ENCODE measurements around the gene MYO9A.

The MYO9A gene, protein sequence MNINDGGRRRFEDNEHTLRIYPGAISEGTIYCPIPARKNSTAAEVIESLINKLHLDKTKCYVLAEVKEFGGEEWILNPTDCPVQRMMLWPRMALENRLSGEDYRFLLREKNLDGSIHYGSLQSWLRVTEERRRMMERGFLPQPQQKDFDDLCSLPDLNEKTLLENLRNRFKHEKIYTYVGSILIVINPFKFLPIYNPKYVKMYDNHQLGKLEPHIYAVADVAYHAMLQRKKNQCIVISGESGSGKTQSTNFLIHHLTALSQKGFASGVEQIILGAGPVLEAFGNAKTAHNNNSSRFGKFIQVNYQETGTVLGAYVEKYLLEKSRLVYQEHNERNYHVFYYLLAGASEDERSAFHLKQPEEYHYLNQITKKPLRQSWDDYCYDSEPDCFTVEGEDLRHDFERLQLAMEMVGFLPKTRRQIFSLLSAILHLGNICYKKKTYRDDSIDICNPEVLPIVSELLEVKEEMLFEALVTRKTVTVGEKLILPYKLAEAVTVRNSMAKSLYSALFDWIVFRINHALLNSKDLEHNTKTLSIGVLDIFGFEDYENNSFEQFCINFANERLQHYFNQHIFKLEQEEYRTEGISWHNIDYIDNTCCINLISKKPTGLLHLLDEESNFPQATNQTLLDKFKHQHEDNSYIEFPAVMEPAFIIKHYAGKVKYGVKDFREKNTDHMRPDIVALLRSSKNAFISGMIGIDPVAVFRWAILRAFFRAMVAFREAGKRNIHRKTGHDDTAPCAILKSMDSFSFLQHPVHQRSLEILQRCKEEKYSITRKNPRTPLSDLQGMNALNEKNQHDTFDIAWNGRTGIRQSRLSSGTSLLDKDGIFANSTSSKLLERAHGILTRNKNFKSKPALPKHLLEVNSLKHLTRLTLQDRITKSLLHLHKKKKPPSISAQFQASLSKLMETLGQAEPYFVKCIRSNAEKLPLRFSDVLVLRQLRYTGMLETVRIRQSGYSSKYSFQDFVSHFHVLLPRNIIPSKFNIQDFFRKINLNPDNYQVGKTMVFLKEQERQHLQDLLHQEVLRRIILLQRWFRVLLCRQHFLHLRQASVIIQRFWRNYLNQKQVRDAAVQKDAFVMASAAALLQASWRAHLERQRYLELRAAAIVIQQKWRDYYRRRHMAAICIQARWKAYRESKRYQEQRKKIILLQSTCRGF (N-terminal part only)

DNA sequence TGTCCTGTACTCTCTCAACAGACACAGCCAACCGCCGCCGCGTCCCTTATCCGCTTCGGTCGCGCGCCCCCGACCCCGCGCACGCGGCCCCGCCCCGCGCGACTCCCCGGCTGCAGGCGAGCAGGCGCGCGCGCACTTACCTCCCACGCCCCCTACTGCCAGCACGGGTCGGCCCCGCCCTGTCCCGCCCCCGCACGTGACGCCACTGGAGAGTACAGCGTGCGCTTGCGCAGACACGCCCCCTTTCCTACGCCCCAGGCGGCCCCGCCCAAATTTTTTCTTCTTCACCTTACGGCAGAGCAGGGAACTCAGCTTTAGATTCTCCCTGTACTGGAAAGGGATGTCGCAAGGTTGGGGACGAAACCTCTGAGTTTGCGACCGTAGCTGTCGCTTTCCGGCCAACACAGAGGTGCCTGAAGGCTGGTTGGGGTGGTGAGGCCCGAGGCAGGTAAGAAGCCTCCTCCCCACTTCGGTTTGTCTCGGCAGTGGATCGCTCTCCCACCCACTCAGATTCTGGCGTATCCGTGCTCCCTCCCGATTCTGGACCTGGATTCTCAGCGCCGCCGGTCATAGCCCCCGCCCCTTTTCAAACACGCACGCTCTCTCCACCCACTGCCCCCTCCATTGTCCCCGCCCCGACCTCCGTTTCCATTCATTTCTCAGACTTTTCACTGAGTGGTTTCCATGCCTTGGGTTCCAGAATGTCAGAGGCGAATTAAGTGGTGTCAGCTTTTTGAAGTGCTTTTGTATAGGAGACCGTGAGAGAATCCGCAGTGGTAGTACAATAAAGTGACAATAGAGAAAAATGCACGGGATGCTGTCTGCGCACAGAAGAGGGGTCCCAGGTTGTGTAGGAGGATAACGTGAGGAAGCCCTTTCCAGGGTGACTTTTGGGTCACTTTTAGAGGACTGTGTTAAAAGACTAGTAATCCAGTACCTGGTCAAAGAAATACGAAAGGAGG, at the start of gene MYO9A, which contains the start of gene SENP8:
MYO9A (minus strand) TSS at position 134 of the 962 bp plus-strand sequence. CDS start 71,587 bp downstream, outside the sequence.
SENP8 (plus strand) TSS at position 387 of the 962 bp plus-strand sequence. CDS start 21,221 bp downstream, outside the sequence.
- DNase-seq (ENCODE audit: low spot score), result peak; percentile 94
- H3K9me3 Mint-ChIP-seq, result no peaks in the 10 kb centered on the region
- H3K27me3 Mint-ChIP-seq (ENCODE audit: low read depth), result peaks cover 15% of the 10 kb centered on the region
- H3K4me1 Mint-ChIP-seq (ENCODE audit: low read depth), result peaks cover 24% of the 10 kb centered on the region
- peak within 1 kb of the TSS; percentile 97 for H3K4me3 Mint-ChIP-seq
- no peaks in the 10 kb centered on the region for H3K36me3 Mint-ChIP-seq (ENCODE audit: low read depth)
- peak within 1 kb of the TSS; percentile 99 for H3K27ac Mint-ChIP-seq

DNA sequence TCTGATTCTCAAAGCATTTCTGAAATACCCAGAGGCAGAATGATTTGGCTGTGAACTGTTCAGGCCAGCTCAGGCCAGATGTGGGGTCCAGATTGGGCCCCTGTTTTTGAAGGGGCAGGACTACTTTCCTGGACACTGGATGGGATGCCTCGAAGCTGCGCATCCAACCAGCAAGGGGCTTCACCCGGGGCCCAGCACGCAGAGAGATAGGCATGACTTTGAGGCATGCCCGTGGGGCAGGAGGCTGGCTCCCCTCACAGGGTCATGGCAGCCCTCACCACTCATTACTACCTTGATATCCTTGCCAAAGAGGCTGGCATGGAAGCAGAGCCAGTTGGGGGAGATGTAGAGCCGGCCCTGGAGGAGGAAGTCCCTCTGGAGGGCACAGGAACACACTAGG, 49.5 kb upstream of the MYO9A start:
- Mint-ChIP-seq H3K36me3 (ENCODE audit: low read depth) (no peaks in the 10 kb centered on the region), H3K4me3 (no peak overlapping the region), H3K27ac (no peak overlapping the region), H3K4me1 (ENCODE audit: low read depth) (peaks cover 17% of the 10 kb centered on the region), H3K9me3 (no peaks in the 10 kb centered on the region), H3K27me3 (ENCODE audit: low read depth) (peaks cover 6% of the 10 kb centered on the region)
- DNase-seq (ENCODE audit: low spot score), result no peak

DNA sequence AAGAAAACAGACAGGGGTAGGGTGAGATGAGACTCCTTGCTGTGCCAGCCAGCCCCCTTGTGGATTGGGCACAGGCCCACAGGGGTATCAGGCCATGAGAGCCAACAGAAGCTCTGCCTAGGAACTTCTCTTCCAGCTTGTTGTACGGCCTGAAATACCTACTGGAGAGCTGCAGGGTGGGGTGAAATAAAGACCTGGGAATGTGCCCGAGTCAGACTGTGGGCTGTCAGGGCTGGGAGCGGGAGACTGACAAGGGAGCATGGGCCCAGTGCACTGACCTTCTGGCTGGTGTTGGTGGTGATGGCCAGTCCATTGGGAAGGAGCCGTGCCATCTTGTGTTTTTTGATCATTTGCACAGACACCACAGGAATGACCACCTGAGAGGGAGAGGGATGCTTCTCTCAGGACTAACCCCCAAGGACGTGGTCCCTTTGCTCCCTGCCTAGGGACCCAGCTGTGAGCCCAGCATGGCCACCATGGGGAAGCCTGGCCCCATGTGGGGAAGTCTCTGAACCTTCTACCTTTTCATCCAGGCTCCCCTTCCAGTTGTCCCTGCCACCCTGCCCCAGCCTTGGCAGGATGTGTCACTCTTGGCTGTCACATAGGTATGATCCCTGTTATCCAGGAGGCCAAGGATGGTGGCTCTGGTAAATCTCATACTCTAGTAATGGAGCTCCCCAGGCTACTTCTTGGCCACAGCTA, 48.9 kb upstream of the MYO9A start:
- Mint-ChIP-seq H3K9me3 (no peaks in the 10 kb centered on the region), H3K27me3 (ENCODE audit: low read depth) (peaks cover 6% of the 10 kb centered on the region), H3K4me1 (ENCODE audit: low read depth) (peaks cover 17% of the 10 kb centered on the region), H3K36me3 (ENCODE audit: low read depth) (no peaks in the 10 kb centered on the region), H3K27ac (no peak overlapping the region), H3K4me3 (no peak overlapping the region)
- no peak for DNase-seq (ENCODE audit: low spot score)

DNA sequence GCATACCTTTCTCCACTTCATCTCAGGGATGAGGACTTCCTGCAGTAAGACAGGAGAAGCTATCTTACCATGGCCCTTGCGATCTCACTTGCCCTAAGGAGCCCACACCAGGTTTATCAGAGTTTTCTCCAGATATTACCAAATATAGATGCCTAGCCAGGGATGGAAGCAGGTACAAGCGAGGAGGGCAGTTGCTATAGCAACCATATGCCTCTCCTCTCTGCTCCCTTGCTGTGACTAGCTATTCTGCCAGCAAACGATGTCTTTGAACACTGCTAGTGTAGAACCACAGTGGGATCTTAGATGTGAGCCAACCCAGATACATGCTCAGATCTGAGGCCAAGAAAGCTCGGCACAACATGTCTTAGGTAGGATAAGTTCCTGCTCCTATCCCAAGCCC, 45.8 kb upstream of the MYO9A start:
- Mint-ChIP-seq H3K36me3 (ENCODE audit: low read depth) (no peaks in the 10 kb centered on the region), H3K4me3 (no peak overlapping the region), H3K4me1 (ENCODE audit: low read depth) (peaks cover 10% of the 10 kb centered on the region), H3K27ac (no peak overlapping the region), H3K9me3 (no peaks in the 10 kb centered on the region), H3K27me3 (ENCODE audit: low read depth) (peaks cover 6% of the 10 kb centered on the region)
- no peak for DNase-seq (ENCODE audit: low spot score)

DNA sequence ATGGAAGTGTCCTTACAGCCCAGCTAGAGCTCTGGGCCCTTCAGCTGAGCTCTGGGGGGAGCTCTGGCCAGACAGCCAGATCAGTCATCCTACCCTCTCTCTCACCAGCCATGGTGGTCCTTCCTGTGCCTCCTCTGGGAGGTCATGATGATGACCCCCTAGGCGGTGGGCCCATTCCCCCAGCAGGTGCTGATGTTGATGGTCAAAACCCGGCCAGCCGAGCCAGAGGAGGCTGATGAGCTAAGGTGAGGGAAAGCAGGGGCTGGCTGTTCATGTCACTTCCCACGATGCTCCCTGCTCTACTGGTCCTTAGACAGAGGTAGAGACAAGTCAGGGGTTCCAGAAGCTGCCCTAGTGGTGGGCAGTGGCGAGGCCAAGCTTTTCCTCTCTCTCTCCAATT, 44.6 kb upstream of the MYO9A start:
- DNase-seq (ENCODE audit: low spot score), result no peak
- Mint-ChIP-seq H3K27ac (no peak overlapping the region), H3K4me1 (ENCODE audit: low read depth) (no peaks in the 10 kb centered on the region), H3K4me3 (no peak overlapping the region), H3K36me3 (ENCODE audit: low read depth) (no peaks in the 10 kb centered on the region), H3K9me3 (no peaks in the 10 kb centered on the region), H3K27me3 (ENCODE audit: low read depth) (peaks cover 6% of the 10 kb centered on the region)

DNA sequence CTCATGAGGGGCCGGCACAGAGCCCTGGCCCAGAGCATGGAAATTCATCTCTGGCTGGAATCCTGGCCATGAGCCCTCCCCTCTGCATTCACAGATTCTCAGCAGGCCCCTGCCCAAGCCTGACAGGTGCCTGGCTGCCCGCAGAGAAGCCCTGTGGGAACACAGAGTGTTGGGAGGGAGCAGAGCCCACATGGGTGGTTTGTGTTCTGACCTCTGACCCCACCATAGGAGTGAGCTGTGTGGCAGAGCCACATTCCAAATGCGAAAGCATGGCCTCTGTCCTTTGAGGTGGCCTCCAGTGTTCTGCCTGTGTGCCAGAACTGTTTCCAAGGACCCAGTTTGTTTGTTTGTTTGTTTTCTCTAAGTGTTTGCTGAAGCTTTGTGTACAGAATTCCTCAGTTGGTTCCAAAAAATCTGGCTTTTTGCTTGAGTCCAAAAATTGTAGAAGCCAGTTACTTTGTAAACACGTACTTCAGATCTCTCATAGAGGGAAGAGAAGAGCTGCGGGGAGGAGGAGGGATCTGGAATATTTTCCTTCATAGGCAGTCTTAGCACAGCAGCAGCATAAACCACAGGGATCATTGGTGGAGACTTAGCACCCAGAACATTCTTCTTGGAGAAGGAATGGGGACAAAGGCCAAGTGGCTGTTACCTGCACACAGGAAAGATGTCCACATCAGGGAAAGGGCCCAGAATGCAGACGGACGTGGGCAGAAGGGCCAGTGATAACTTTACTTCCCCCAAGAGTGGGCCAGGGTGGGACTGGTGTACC, 43.6 kb upstream of the MYO9A start:
- Mint-ChIP-seq H3K27ac (no peak overlapping the region), H3K4me1 (ENCODE audit: low read depth) (no peaks in the 10 kb centered on the region), H3K9me3 (no peaks in the 10 kb centered on the region), H3K27me3 (ENCODE audit: low read depth) (peaks cover 2% of the 10 kb centered on the region), H3K4me3 (no peak overlapping the region), H3K36me3 (ENCODE audit: low read depth) (no peaks in the 10 kb centered on the region)
- no peak for DNase-seq (ENCODE audit: low spot score)

DNA sequence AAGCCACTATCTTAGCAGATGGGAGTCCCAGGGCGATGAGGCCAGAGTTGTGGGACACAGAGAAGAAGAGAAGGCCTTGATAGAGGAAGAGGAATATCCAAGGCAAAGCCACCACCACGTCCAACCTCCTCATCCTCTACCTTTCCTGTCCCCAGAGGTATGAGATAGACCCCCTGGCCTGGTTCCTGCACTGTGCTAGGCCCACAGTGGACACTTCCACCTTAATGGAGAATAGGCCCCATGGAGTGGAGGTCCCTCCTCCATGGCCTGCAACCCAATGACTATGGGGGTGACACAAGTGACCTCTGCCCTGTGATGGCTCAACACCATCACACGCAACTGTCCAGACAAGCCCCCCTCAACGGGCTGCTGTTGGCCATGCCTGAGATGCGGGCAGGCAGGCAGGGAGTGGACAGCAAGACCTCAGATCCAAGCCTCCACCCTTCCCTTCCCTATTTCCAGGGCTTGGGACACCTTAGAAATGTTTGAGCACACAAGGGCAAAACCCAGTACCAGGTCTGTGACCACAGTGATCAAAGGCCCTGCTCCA, 42.8 kb upstream of the MYO9A start:
- peaks cover under 1% of the 10 kb centered on the region for H3K4me1 Mint-ChIP-seq (ENCODE audit: low read depth)
- no peak overlapping the region for H3K4me3 Mint-ChIP-seq
- no peaks in the 10 kb centered on the region for H3K9me3 Mint-ChIP-seq
- H3K27ac Mint-ChIP-seq, result no peak overlapping the region
- no peaks in the 10 kb centered on the region for H3K27me3 Mint-ChIP-seq (ENCODE audit: low read depth)
- DNase-seq (ENCODE audit: low spot score), result no peak
- no peaks in the 10 kb centered on the region for H3K36me3 Mint-ChIP-seq (ENCODE audit: low read depth)

DNA sequence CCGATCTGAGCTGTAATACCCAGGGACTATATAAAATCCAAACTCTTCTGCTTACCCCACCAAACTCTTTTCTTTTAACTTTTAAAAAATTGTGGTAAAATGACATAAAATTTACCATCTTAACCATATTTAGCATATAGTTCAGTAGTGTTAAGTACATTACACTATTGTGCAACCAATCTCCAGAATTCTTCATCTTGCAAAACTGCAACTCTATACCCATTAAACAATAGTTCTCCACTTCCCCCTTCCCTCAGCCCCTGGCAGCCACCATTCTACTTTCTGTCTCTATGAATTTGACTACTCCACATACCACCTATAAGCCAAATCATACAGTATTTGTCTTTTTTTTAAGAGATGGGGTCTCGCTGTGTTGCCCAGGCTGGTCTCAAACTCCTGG, 39.0 kb upstream of the MYO9A start:
- peaks cover 2% of the 10 kb centered on the region for H3K4me1 Mint-ChIP-seq (ENCODE audit: low read depth)
- no peak overlapping the region for H3K4me3 Mint-ChIP-seq
- DNase-seq (ENCODE audit: low spot score), result no peak
- H3K27ac Mint-ChIP-seq, result no peak overlapping the region
- no peaks in the 10 kb centered on the region for H3K9me3 Mint-ChIP-seq
- no peaks in the 10 kb centered on the region for H3K27me3 Mint-ChIP-seq (ENCODE audit: low read depth)
- no peaks in the 10 kb centered on the region for H3K36me3 Mint-ChIP-seq (ENCODE audit: low read depth)

DNA sequence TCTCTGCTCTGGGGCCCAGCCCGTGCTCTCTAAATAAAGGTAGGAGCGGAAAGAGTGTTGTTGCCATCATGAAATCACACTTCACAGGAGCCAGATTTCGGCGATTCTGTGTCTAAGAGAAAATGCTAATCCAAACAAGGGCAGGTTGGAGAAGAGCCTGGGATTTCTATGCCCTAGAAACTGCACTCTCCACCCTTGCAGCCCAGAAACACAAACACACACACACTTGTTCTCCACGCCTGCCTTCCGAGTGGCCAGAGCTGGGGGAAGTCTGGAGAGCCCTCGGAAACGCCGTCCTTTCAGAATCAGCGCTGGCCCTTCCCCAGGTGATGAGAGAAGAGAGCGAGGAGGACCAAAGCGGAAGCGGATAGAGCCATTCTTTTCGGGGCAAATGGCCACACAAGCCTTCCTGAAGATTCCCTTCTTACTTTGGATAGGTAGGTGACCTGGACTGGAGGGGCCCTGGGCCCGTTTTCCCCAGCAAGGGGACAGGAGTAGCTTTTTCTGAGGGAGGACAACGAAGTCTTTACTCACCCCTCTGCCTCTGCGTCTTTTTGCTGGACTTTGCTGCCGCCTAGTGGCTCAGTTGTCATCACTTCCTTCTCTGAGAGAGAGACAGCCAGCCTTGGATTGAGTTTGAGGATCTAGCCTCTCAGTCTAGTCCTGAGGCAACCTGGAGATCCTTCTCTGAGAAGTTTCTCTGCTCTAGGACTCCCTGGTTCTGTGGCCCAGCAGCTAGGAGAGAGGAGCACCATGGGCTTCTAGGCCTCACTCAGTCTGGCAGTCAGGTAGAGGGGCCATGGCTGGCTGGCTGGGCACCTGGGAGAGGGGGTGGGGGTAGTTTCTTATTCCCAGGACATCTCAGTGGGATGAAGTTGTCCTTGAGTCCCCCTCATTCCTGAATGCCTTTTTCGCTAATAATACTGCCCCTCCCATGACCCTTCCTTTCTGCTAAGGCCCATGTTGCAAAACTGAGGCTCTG, 38.0 kb upstream of the MYO9A start:
- H3K4me3 Mint-ChIP-seq, result peak overlapping the region; percentile 75
- no peaks in the 10 kb centered on the region for H3K27me3 Mint-ChIP-seq (ENCODE audit: low read depth)
- no peak overlapping the region for H3K27ac Mint-ChIP-seq
- DNase-seq (ENCODE audit: low spot score), result peak; percentile 64
- no peaks in the 10 kb centered on the region for H3K36me3 Mint-ChIP-seq (ENCODE audit: low read depth)
- H3K9me3 Mint-ChIP-seq, result no peaks in the 10 kb centered on the region
- peaks cover 2% of the 10 kb centered on the region for H3K4me1 Mint-ChIP-seq (ENCODE audit: low read depth)

DNA sequence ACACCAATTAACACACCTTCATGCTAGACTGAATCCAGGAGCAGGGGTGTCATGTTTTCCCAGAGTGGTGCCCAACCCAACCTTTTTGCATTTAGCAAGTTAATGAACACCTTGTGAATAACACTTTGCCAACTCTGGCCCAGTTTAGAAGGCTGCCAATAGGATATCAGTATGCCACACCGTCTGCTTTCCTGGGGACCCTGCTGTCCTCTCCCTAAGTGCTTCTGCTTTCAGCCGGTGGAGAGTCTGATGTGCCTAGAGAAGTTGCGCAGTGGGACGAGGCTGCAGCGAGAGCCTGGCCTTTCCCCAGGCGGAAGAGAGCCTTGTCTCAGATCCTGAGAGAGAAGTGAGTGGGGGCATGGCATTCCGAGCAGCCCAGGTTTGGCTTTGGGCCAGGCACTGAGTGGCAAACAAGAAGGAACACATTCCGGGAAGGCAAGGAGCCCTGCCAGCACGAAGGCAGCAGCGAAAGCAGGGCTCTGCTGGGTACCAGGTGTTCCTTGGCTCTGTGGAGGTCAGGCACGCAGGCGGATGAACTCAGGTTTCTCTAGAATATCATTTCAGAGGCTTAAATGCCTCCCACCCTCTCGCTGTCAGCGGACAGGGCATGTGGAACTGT, 37.2 kb upstream of the MYO9A start:
- Mint-ChIP-seq H3K27ac (no peak overlapping the region), H3K4me3 (peak overlapping the region; percentile 75), H3K27me3 (ENCODE audit: low read depth) (peaks cover 2% of the 10 kb centered on the region), H3K9me3 (no peaks in the 10 kb centered on the region), H3K4me1 (ENCODE audit: low read depth) (peaks cover 2% of the 10 kb centered on the region), H3K36me3 (ENCODE audit: low read depth) (no peaks in the 10 kb centered on the region)
- no peak for DNase-seq (ENCODE audit: low spot score)

DNA sequence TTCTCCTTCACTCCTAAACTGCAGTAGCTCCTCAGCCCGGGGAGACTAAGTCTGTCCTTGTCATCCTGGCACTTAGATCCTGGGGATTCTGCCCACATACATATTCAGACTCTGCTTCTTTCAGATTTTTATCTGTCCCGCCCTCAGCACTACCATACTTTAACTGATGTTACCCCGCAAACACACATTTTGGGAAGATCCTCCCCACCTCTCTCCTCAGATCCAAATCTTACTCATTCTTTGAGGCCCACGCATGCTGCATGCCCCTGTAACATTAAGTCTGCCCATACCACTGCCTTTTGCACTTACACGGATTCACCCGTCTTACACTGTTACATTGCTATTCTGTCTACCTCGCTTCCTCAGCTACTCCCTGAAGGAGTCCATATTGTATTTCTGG, 36.4 kb upstream of the MYO9A start:
- Mint-ChIP-seq H3K9me3 (no peaks in the 10 kb centered on the region), H3K27me3 (ENCODE audit: low read depth) (peaks cover 2% of the 10 kb centered on the region), H3K4me3 (no peak overlapping the region), H3K36me3 (ENCODE audit: low read depth) (no peaks in the 10 kb centered on the region), H3K27ac (no peak overlapping the region), H3K4me1 (ENCODE audit: low read depth) (peaks cover 2% of the 10 kb centered on the region)
- DNase-seq (ENCODE audit: low spot score), result no peak
